GM23338 (cell line): Measurements from ENCODE around the gene AGTRAP. TPM values are rescaled to one million over a fixed set of nuclear protein-coding genes. Genes with fewer than 3 reads are reported as not detected.

Experiments
- ATAC-seq: fragments of 200-7000 bp; cut with Tn5 transposase; 3 replicates; pipeline ENCODE4 v1.9.1; 2020
- DNase-seq: peaks from one replicate; pipeline ENCODE4 v3.0.0-alpha.2; 2015; ENCODE audit warnings: low spot score
- H2AFZ ChIP-seq: fragments of 200-600 bp; sonication (generic); 2 replicates; pipeline ENCODE4 v1.8.0; 2016; ENCODE audit warnings: antibody characterized with exemption, mild to moderate bottlenecking, moderate library complexity
- H3F3A ChIP-seq: fragments of 200-600 bp; sonication (generic); replicated peaks from 2 replicates; pipeline ENCODE4 v1.8.0; 2017; ENCODE audit warnings: antibody characterized with exemption, mixed run types, low read depth
- H3K27ac ChIP-seq: fragments of 200-600 bp; sonication (generic); 2 replicates; pipeline ENCODE4 v1.6.1; 2016; ENCODE audit warnings: low read depth
- H3K27me3 ChIP-seq: fragments of 200-600 bp; sonication (generic); 2 replicates; pipeline ENCODE4 v1.8.0; 2016; ENCODE audit warnings: mild to moderate bottlenecking, mixed run types, moderate library complexity; ENCODE audit not compliant: insufficient read depth
- H3K36me3 ChIP-seq: fragments of 200-600 bp; sonication (generic); 2 replicates; pipeline ENCODE4 v1.8.0; 2016; ENCODE audit warnings: mild to moderate bottlenecking; ENCODE audit not compliant: insufficient read depth
- H3K4me1 ChIP-seq: fragments of 200-600 bp; sonication (generic); 2 replicates; pipeline ENCODE4 v1.8.0; 2016; ENCODE audit warnings: mild to moderate bottlenecking, moderate library complexity; ENCODE audit not compliant: insufficient read depth
- H3K4me2 ChIP-seq: fragments of 200-600 bp; sonication (generic); 2 replicates; pipeline ENCODE4 v1.7.1; 2017; ENCODE audit warnings: mixed run types
- H3K4me3 ChIP-seq: fragments of 200-600 bp; sonication (generic); 2 replicates; pipeline ENCODE4 v1.6.1; 2016; ENCODE audit warnings: mixed run types
- H3K79me2 ChIP-seq: fragments of 200-600 bp; sonication (generic); replicated peaks from 2 replicates; pipeline ENCODE4 v1.8.0; 2017; ENCODE audit warnings: mild to moderate bottlenecking; ENCODE audit not compliant: insufficient read depth
- H3K9me2 ChIP-seq: fragments of 200-600 bp; sonication (generic); 2 replicates; pipeline ENCODE4 v1.8.0; 2017; ENCODE audit not compliant: insufficient read depth
- H4K20me1 ChIP-seq: fragments of 200-600 bp; sonication (generic); replicated peaks from 2 replicates; pipeline ENCODE4 v1.8.0; 2017; ENCODE audit warnings: mild to moderate bottlenecking; ENCODE audit not compliant: insufficient read depth
- H3K27ac Mint-ChIP-seq: 2 replicates; pipeline ENCODE4 v1.8.0; 2020; ENCODE audit warnings: inconsistent platforms, mild to moderate bottlenecking, moderate library complexity, mixed read lengths
- H3K27me3 Mint-ChIP-seq: 3 replicates; pipeline ENCODE4 v1.8.0; 2022; ENCODE audit warnings: low read depth, mild to moderate bottlenecking, moderate library complexity, mixed read lengths, inconsistent platforms; ENCODE audit not compliant: insufficient read depth, poor library complexity
- H3K36me3 Mint-ChIP-seq: 3 replicates; pipeline ENCODE4 v1.8.0; 2021; ENCODE audit warnings: low read depth, mild to moderate bottlenecking, inconsistent platforms, moderate library complexity, mixed read lengths
- H3K4me1 Mint-ChIP-seq: 3 replicates; pipeline ENCODE4 v1.8.0; 2020; ENCODE audit warnings: mild to moderate bottlenecking, inconsistent platforms, mixed read lengths
- H3K4me3 Mint-ChIP-seq: 3 replicates; pipeline ENCODE4 v1.8.0; 2021; ENCODE audit warnings: moderate library complexity, mild to moderate bottlenecking, inconsistent platforms, mixed read lengths
- H3K9me3 Mint-ChIP-seq: 3 replicates; pipeline ENCODE4 v1.8.0; 2020; ENCODE audit warnings: moderate library complexity, mild to moderate bottlenecking, inconsistent platforms, mixed read lengths
- CREB1 ChIP-seq: fragments of 250-450 bp; sonication (Bioruptor Pico); IDR thresholded peaks from 2 replicates; pipeline ENCODE4 v1.5.0; 2020; ENCODE audit warnings: low read depth, mild to moderate bottlenecking, moderate library complexity
- EZH2 ChIP-seq: fragments of 200-600 bp; sonication (generic); IDR thresholded peaks from one replicate; pipeline ENCODE4 v1.8.0; 2017; ENCODE audit warnings: antibody characterized with exemption, mild to moderate bottlenecking, low read depth; ENCODE audit not compliant: unreplicated experiment
- EZH2phosphoT487 ChIP-seq: fragments of 200-600 bp; sonication (generic); IDR thresholded peaks from one replicate; pipeline ENCODE4 v1.8.1; 2018; ENCODE audit warnings: antibody characterized with exemption; ENCODE audit not compliant: unreplicated experiment
- JUNB ChIP-seq: IDR thresholded peaks from one replicate; pipeline ENCODE4 v1.6.1; 2016; ENCODE audit warnings: antibody characterized with exemption; ENCODE audit not compliant: unreplicated experiment
- ZNF114 ChIP-seq: fragments of 250-450 bp; sonication (Bioruptor Pico); IDR thresholded peaks from 2 replicates; pipeline ENCODE4 v1.5.0; 2020; ENCODE audit warnings: mild to moderate bottlenecking, moderate library complexity
- ZNF331 ChIP-seq: fragments of 250-450 bp; sonication (Bioruptor Pico); IDR thresholded peaks from 2 replicates; pipeline ENCODE4 v1.5.0; 2020; ENCODE audit warnings: low read depth, mild to moderate bottlenecking, moderate library complexity
- polyA plus RNA-seq: library from polyadenylated mRNA; unstranded; fragments of >200 nt; fragmentation: Nextera tagmentation; extraction: Ambion mirVana; gene quantifications from 2 replicates; pipeline ENCODE4 v1.2.1, GENCODE V29; 2016
- total RNA-seq: library from RNA; depleted of rRNA; stranded (reverse); fragments of >200 nt; shearing (Covaris generic); gene quantifications from 2 replicates; pipeline ENCODE4 v1.2.3, GENCODE V29; 2014
- TF ChIP-seq, protein P1 (sequence below), 2 experiments: fragments of 200-600 bp in 1 of 2; sonication (generic) in 1 of 2; conservative IDR thresholded peaks; 2 replicates each; pipeline versions ENCODE4 v1.5.1 to v1.6.1; 2016 to 2017; ENCODE audit warnings: antibody characterized with exemption in 2 of 2, low read depth in 2 of 2, mild to moderate bottlenecking in 2 of 2, moderate library complexity in 1 of 2
- TF ChIP-seq, protein P2 (sequence below): fragments of 250-450 bp; sonication (Bioruptor Pico); IDR thresholded peaks from 2 replicates; pipeline ENCODE4 v1.5.0; 2020; ENCODE audit warnings: mild to moderate bottlenecking, moderate library complexity
- TF ChIP-seq, protein P3 (sequence below): IDR thresholded peaks from 2 replicates; pipeline ENCODE4 v1.6.1; 2016; ENCODE audit warnings: antibody characterized with exemption

The AGTRAP gene
- total and polyA plus RNA-seq, 2 experiments from 2014 or later: 79.4 to 102 TPM

- H3K27ac Mint-ChIP-seq: no peak overlapping the region
- H3K36me3 Mint-ChIP-seq: no peaks in the 10 kb centered on the region
- no peak overlapping the region for H2AFZ ChIP-seq
- no peaks in the 10 kb centered on the region for H3K36me3 ChIP-seq
- H3K27me3 ChIP-seq: peaks cover 13% of the 10 kb centered on the region
- H3K4me1 Mint-ChIP-seq: peaks cover 14% of the 10 kb centered on the region
- no peak overlapping the region for H3K4me2 ChIP-seq
- no peaks in the 10 kb centered on the region for H3K79me2 ChIP-seq
- H3K4me1 ChIP-seq: peaks cover 5% of the 10 kb centered on the region; the same call in 1 of the 2 replicates
- peaks cover 26% of the 10 kb centered on the region for H3K27me3 Mint-ChIP-seq
- TF ChIP-seq, protein P1, sequence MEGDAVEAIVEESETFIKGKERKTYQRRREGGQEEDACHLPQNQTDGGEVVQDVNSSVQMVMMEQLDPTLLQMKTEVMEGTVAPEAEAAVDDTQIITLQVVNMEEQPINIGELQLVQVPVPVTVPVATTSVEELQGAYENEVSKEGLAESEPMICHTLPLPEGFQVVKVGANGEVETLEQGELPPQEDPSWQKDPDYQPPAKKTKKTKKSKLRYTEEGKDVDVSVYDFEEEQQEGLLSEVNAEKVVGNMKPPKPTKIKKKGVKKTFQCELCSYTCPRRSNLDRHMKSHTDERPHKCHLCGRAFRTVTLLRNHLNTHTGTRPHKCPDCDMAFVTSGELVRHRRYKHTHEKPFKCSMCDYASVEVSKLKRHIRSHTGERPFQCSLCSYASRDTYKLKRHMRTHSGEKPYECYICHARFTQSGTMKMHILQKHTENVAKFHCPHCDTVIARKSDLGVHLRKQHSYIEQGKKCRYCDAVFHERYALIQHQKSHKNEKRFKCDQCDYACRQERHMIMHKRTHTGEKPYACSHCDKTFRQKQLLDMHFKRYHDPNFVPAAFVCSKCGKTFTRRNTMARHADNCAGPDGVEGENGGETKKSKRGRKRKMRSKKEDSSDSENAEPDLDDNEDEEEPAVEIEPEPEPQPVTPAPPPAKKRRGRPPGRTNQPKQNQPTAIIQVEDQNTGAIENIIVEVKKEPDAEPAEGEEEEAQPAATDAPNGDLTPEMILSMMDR (conservative IDR thresholded peaks at IDR 0.05; ENCODE audit: low read depth in 2 of 2): no peak
- TF ChIP-seq CREB1 (CRISPR knock-in tag): no peak
- no peak overlapping the region for H3K4me3 Mint-ChIP-seq
- H3K27ac ChIP-seq: no peak overlapping the region
- DNase-seq: no peak
- no peaks in the 10 kb centered on the region for H4K20me1 ChIP-seq
- H3K9me2 ChIP-seq: no peaks in the 10 kb centered on the region
- peaks cover 5% of the 10 kb centered on the region; the same call in 1 of the 2 replicates for H3F3A ChIP-seq
- ATAC-seq: no peak
- no peak overlapping the region for H3K4me3 ChIP-seq
- H3K9me3 Mint-ChIP-seq: no peaks in the 10 kb centered on the region; the same call in 2 of the 3 replicates
Measured at GRCh38 chr1:11766429-11766776, 30.5 kb downstream of the AGTRAP start.

DNA sequence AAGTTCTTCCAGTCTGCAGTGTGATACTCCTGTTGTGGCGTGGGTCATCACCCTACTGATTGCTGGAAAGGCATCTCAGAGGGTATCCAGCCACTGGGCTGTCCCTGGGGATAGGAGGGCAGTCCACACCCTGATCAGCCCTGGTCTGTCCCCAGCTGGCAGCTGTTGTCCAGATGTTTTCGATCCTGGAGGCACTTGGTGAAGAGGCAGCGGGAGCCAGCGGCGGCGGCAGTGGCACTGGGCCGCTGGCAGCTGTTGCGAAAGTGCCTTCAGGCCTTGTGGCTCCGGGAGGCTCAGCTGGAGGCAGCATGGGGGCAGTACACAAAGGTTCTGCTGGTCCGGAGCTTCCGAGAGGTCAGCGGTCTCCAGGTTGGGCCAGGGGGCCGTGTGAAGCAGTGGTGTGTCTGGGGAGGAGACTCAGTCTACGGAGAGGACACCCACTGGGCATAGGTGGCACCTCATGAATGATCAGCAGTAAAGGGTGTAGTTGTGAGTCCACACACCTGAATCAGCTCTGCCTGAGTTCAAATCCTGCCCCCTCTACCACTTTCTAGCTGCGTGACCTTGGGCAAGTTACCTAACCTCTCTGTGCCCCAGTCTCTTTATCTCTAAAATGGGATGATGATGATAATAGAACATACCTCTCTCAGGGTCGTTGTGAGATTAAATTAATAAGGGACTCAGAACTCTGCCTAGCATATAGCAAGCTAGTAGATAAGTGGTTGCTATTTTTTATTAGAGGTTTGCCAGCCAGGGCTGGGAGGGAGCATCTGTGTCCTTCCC, 32.2 kb downstream of the AGTRAP start:
- H3K79me2 ChIP-seq: no peaks in the 10 kb centered on the region
- DNase-seq: no peak
- no peak for ATAC-seq
- H3K27ac ChIP-seq: no peak overlapping the region
- Mint-ChIP-seq H3K27me3 (peaks cover 17% of the 10 kb centered on the region), H3K27ac (no peak overlapping the region), H3K36me3 (no peaks in the 10 kb centered on the region), H3K9me3 (no peaks in the 10 kb centered on the region), H3K4me3 (no peak overlapping the region; the same call in 2 of the 3 replicates), H3K4me1 (peaks cover 9% of the 10 kb centered on the region)
- no peaks in the 10 kb centered on the region for H3K27me3 ChIP-seq
- H4K20me1 ChIP-seq: no peaks in the 10 kb centered on the region
- no peak overlapping the region for H2AFZ ChIP-seq
- H3F3A ChIP-seq: no peaks in the 10 kb centered on the region; the same call in 1 of the 2 replicates
- no peak overlapping the region for H3K4me3 ChIP-seq
- no peaks in the 10 kb centered on the region for H3K9me2 ChIP-seq
- H3K36me3 ChIP-seq: no peaks in the 10 kb centered on the region
- H3K4me2 ChIP-seq: no peak overlapping the region
- H3K4me1 ChIP-seq: no peaks in the 10 kb centered on the region
- no peak for TF ChIP-seq EZH2
- no peak for TF ChIP-seq ZNF331 (CRISPR knock-in tag)
- TF ChIP-seq, protein P1 (conservative IDR thresholded peaks at IDR 0.05; ENCODE audit: low read depth in 2 of 2): no peak
- TF ChIP-seq CREB1 (CRISPR knock-in tag): no peak
- TF ChIP-seq, protein P2, sequence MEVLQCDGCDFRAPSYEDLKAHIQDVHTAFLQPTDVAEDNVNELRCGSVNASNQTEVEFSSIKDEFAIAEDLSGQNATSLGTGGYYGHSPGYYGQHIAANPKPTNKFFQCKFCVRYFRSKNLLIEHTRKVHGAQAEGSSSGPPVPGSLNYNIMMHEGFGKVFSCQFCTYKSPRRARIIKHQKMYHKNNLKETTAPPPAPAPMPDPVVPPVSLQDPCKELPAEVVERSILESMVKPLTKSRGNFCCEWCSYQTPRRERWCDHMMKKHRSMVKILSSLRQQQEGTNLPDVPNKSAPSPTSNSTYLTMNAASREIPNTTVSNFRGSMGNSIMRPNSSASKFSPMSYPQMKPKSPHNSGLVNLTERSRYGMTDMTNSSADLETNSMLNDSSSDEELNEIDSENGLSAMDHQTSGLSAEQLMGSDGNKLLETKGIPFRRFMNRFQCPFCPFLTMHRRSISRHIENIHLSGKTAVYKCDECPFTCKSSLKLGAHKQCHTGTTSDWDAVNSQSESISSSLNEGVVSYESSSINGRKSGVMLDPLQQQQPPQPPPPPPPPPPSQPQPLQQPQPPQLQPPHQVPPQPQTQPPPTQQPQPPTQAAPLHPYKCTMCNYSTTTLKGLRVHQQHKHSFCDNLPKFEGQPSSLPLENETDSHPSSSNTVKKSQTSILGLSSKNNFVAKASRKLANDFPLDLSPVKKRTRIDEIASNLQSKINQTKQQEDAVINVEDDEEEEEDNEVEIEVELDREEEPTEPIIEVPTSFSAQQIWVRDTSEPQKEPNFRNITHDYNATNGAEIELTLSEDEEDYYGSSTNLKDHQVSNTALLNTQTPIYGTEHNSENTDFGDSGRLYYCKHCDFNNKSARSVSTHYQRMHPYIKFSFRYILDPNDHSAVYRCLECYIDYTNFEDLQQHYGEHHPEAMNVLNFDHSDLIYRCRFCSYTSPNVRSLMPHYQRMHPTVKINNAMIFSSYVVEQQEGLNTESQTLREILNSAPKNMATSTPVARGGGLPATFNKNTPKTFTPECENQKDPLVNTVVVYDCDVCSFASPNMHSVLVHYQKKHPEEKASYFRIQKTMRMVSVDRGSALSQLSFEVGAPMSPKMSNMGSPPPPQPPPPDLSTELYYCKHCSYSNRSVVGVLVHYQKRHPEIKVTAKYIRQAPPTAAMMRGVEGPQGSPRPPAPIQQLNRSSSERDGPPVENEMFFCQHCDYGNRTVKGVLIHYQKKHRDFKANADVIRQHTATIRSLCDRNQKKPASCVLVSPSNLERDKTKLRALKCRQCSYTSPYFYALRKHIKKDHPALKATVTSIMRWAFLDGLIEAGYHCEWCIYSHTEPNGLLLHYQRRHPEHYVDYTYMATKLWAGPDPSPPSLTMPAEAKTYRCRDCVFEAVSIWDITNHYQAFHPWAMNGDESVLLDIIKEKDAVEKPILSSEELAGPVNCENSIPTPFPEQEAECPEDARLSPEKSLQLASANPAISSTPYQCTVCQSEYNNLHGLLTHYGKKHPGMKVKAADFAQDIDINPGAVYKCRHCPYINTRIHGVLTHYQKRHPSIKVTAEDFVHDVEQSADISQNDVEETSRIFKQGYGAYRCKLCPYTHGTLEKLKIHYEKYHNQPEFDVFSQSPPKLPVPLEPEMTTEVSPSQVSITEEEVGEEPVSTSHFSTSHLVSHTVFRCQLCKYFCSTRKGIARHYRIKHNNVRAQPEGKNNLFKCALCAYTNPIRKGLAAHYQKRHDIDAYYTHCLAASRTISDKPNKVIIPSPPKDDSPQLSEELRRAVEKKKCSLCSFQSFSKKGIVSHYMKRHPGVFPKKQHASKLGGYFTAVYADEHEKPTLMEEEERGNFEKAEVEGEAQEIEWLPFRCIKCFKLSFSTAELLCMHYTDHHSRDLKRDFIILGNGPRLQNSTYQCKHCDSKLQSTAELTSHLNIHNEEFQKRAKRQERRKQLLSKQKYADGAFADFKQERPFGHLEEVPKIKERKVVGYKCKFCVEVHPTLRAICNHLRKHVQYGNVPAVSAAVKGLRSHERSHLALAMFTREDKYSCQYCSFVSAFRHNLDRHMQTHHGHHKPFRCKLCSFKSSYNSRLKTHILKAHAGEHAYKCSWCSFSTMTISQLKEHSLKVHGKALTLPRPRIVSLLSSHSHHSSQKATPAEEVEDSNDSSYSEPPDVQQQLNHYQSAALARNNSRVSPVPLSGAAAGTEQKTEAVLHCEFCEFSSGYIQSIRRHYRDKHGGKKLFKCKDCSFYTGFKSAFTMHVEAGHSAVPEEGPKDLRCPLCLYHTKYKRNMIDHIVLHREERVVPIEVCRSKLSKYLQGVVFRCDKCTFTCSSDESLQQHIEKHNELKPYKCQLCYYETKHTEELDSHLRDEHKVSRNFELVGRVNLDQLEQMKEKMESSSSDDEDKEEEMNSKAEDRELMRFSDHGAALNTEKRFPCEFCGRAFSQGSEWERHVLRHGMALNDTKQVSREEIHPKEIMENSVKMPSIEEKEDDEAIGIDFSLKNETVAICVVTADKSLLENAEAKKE (CRISPR knock-in tag): no peak
- no peak for TF ChIP-seq EZH2phosphoT487
- TF ChIP-seq JUNB: no peak
- TF ChIP-seq, protein P3, sequence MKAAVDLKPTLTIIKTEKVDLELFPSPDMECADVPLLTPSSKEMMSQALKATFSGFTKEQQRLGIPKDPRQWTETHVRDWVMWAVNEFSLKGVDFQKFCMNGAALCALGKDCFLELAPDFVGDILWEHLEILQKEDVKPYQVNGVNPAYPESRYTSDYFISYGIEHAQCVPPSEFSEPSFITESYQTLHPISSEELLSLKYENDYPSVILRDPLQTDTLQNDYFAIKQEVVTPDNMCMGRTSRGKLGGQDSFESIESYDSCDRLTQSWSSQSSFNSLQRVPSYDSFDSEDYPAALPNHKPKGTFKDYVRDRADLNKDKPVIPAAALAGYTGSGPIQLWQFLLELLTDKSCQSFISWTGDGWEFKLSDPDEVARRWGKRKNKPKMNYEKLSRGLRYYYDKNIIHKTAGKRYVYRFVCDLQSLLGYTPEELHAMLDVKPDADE: no peak
- TF ChIP-seq ZNF114: no peak
